Breast epithelium (tissue), 4 donors: ENCODE data around the gene EMILIN3. TPM values are rescaled to one million over a fixed set of nuclear protein-coding genes. Genes with fewer than 3 reads are reported as not detected.

ENCODE experiments used
- DNase-seq, 2 donors: peaks; one replicate each; pipeline ENCODE4 v3.0.0-alpha.2; 2019; ENCODE audit warnings: low spot score in 2 of 2
- H3K27ac ChIP-seq, 2 donors: fragments of 200-600 bp; sonication (generic) in 1 of 2; one replicate each; pipeline ENCODE4 v1.5.1; 2016 to 2019; ENCODE audit warnings: mild to moderate bottlenecking in 1 of 2
- H3K27me3 ChIP-seq, 2 donors: fragments of 200-600 bp; sonication (generic) in 1 of 2; one replicate each; pipeline versions ENCODE4 v1.5.1 to v1.6.0; 2017 to 2019; ENCODE audit warnings: control low read depth in 1 of 2, mild to moderate bottlenecking in 1 of 2
- H3K36me3 ChIP-seq: fragments of 200-600 bp; one replicate; pipeline ENCODE4 v1.5.1; 2019
- H3K4me1 ChIP-seq, 2 donors: fragments of 200-600 bp; sonication (generic); one replicate each; pipeline ENCODE4 v1.5.1; 2016 to 2019; ENCODE audit warnings: control low read depth in 1 of 2
- H3K4me3 ChIP-seq, 3 donors: fragments of 200-600 bp; sonication (generic); 1 replicate in 2 of 3; 2 replicates in 1 of 3; pipeline ENCODE4 v1.5.1; 2016 to 2019; ENCODE audit warnings: mild to moderate bottlenecking in 3 of 3, moderate library complexity in 2 of 3
- H3K9me3 ChIP-seq, 2 donors: fragments of 200-600 bp; sonication (generic) in 1 of 2; one replicate each; pipeline ENCODE4 v1.5.1; 2016 to 2019; ENCODE audit warnings: control low read depth in 1 of 2
- CTCF ChIP-seq, 3 donors: fragments of 450-650 bp; IDR thresholded peaks; one replicate each; pipeline ENCODE4 v1.5.1; 2016 to 2017; ENCODE audit warnings: antibody characterized with exemption in 3 of 3, mild to moderate bottlenecking in 3 of 3, moderate library complexity in 3 of 3
- POLR2A ChIP-seq: fragments of 450-650 bp; IDR thresholded peaks from one replicate; pipeline ENCODE4 v1.6.1; 2016; ENCODE audit warnings: antibody characterized with exemption, mild to moderate bottlenecking, moderate library complexity
- POLR2AphosphoS5 ChIP-seq, 3 donors: sonication (generic); formaldehyde crosslinking; IDR thresholded peaks; one replicate each; pipeline ENCODE4 v1.6.1; 2017; ENCODE audit warnings: antibody characterized with exemption in 3 of 3
- intact Hi-C: fragments of 100-400 bp; cut with DNase I; formaldehyde crosslinking; loops from one replicate; pipeline ENCODE4 v1.15.1; 2023; ENCODE audit warnings: low total_unique reads
- total RNA-seq, 3 donors: library from RNA; depleted of rRNA; stranded (reverse); fragments of >200 nt; gene quantifications; one replicate each; pipeline ENCODE4 v1.1.0, GENCODE V29; 2016

Gene EMILIN3
- total RNA-seq, 3 donors from 2014 or later = 0.32 to 7.5 (median 1.3) TPM

- Histone ChIP-seq H3K4me1 (no peaks in the 10 kb centered on the region), H3K9me3 (no peaks in the 10 kb centered on the region), H3K27me3 (no peaks in the 10 kb centered on the region), H3K36me3 (peaks cover 11% of the 10 kb centered on the region), H3K27ac (no peak overlapping the region), H3K4me3 (no peak overlapping the region)
- intact Hi-C loops = loop anchor here (10.0 kb wide), 1 partner anchor 65 kb away; no protein-coding TSS in a partner anchor
- DNase-seq = no peak
- TF ChIP-seq POLR2A (no peak), POLR2AphosphoS5 (IDR thresholded peaks at IDR 0.05) (no peak), CTCF (IDR thresholded peaks at IDR 0.05) (no peak)
Measured at GRCh38 chr20:41349943-41350342, 16.7 kb downstream of the EMILIN3 start.

GRCh38 chr20:41349266-41349665 is 17.4 kb downstream of the EMILIN3 start:
- TF ChIP-seq POLR2A (no peak), CTCF (IDR thresholded peaks at IDR 0.05) (no peak), POLR2AphosphoS5 (IDR thresholded peaks at IDR 0.05) (no peak)
- Histone ChIP-seq H3K27me3 (no peaks in the 10 kb centered on the region), H3K36me3 (peaks cover 11% of the 10 kb centered on the region), H3K27ac (no peak overlapping the region), H3K4me3 (no peak overlapping the region), H3K4me1 (peaks cover 0 to 2% of the 10 kb centered on the region in 2 donors), H3K9me3 (no peaks in the 10 kb centered on the region)
- intact Hi-C loops = loop anchor here (10.0 kb wide), 1 partner anchor 66 kb away; no protein-coding TSS in a partner anchor
- DNase-seq = no peak

- Histone ChIP-seq H3K4me1 (peaks cover 0 to 5% of the 10 kb centered on the region in 2 donors), H3K27ac (no peak overlapping the region), H3K36me3 (peaks cover 11% of the 10 kb centered on the region), H3K27me3 (no peaks in the 10 kb centered on the region), H3K9me3 (no peaks in the 10 kb centered on the region), H3K4me3 (no peak overlapping the region)
- TF ChIP-seq CTCF (IDR thresholded peaks at IDR 0.05) (no peak), POLR2AphosphoS5 (IDR thresholded peaks at IDR 0.05) (no peak), POLR2A (no peak)
- intact Hi-C loops = loop anchor here (10.0 kb wide), 1 partner anchor 66 kb away; no protein-coding TSS in a partner anchor
- no peak for DNase-seq
Measured at GRCh38 chr20:41348430-41349172, 18.0 kb downstream of the EMILIN3 start.

- TF ChIP-seq POLR2A (no peak), POLR2AphosphoS5 (IDR thresholded peaks at IDR 0.05) (no peak), CTCF (IDR thresholded peaks at IDR 0.05) (no peak)
- no peaks in the 10 kb centered on the region for H3K27me3 ChIP-seq
- no peak for DNase-seq
- intact Hi-C loops = loop anchor here (10.0 kb wide), 1 partner anchor 67 kb away; no protein-coding TSS in a partner anchor
- H3K27ac ChIP-seq = no peak overlapping the region
- peaks cover 11% of the 10 kb centered on the region for H3K36me3 ChIP-seq
- H3K4me1 ChIP-seq = peaks cover 0 to 5% of the 10 kb centered on the region in 2 donors
- H3K9me3 ChIP-seq = no peaks in the 10 kb centered on the region
- H3K4me3 ChIP-seq = no peak overlapping the region
Measured at GRCh38 chr20:41347523-41348429, 18.8 kb downstream of the EMILIN3 start.
